Spleen (tissue), 11 donors: ENCODE measurements around the gene SAT1. TPM values are rescaled to one million over a fixed set of nuclear protein-coding genes. Genes with fewer than 3 reads are reported as not detected.

Experiments
- DNase-seq: peaks from one replicate; pipeline ENCODE4 v3.0.0-alpha.2; 2020
- H3K27ac ChIP-seq, 8 donors: fragments of 200-600 bp; sonication (generic) in 7 of 8; 1 replicate in 4 of 8; 2 replicates in 4 of 8; pipeline versions ENCODE4 v1.5.0 to v1.8.0; 2016 to 2021; ENCODE audit warnings: inconsistent platforms in 4 of 8, mild to moderate bottlenecking in 4 of 8, moderate library complexity in 1 of 8
- H3K27me3 ChIP-seq, 7 donors: fragments of 200-600 bp; sonication (generic) in 6 of 7; replicated peaks in 1 of 7; 1 replicate in 4 of 7; 2 replicates in 3 of 7; pipeline versions ENCODE4 v1.5.0 to v1.8.0; 2016 to 2021; ENCODE audit warnings: inconsistent platforms in 3 of 7, mild to moderate bottlenecking in 1 of 7
- H3K36me3 ChIP-seq, 6 donors: fragments of 200-600 bp; sonication (generic) in 5 of 6; 1 replicate in 4 of 6; 2 replicates in 2 of 6; pipeline versions ENCODE4 v1.5.0 to v1.8.0; 2016 to 2021; ENCODE audit warnings: inconsistent platforms in 2 of 6
- H3K4me1 ChIP-seq, 6 donors: fragments of 200-600 bp; sonication (generic) in 5 of 6; 1 replicate in 3 of 6; 2 replicates in 3 of 6; pipeline versions ENCODE4 v1.5.0 to v1.8.0; 2016 to 2021; ENCODE audit warnings: inconsistent platforms in 3 of 6
- H3K4me3 ChIP-seq, 8 donors: fragments of 200-600 bp; sonication (generic) in 7 of 8; 1 replicate in 4 of 8; 2 replicates in 4 of 8; pipeline versions ENCODE4 v1.5.0 to v1.8.0; 2016 to 2021; ENCODE audit warnings: inconsistent platforms in 4 of 8, mild to moderate bottlenecking in 4 of 8, moderate library complexity in 2 of 8
- H3K9me3 ChIP-seq, 8 donors: fragments of 200-600 bp; sonication (generic) in 7 of 8; 1 replicate in 4 of 8; 2 replicates in 4 of 8; pipeline versions ENCODE4 v1.5.0 to v1.8.0; 2016 to 2021; ENCODE audit warnings: inconsistent platforms in 4 of 8
- POLR2A ChIP-seq, 3 donors: fragments of 450-650 bp; IDR thresholded peaks; one replicate each; pipeline ENCODE4 v1.5.1; 2017; ENCODE audit warnings: antibody characterized with exemption in 3 of 3, mild to moderate bottlenecking in 1 of 3
- POLR2AphosphoS5 ChIP-seq, 3 donors: sonication (generic); formaldehyde crosslinking; IDR thresholded peaks; one replicate each; pipeline ENCODE4 v1.5.1; 2017; ENCODE audit warnings: antibody characterized with exemption in 3 of 3
- WGBS, 5 donors: extraction: QIAGEN DNeasy Blood & Tissue Kit in 3 of 5; methylation state at CpG; one replicate each; pipeline versions ENCODE4 v1.1.5 to v1.1.7; 2013 to 2018; 5-methylcytosine and 5-hydroxymethylcytosine counted together
- intact Hi-C: fragments of 100-400 bp; cut with DNase I; formaldehyde crosslinking; loops from one replicate; pipeline ENCODE4 v1.15.0; 2023; ENCODE audit warnings: low total_unique reads
- polyA plus RNA-seq, 3 donors: library from polyadenylated mRNA; stranded (reverse); fragments of 200-250 nt; gene quantifications; one replicate each; pipeline ENCODE4 v1.2.1, GENCODE V29; 2013
- total RNA-seq, 7 donors: library from RNA; depleted of rRNA in 3 of 7; stranded (reverse); fragments of >200 nt in 3 of 7; fragmentation: NEBNext Ultra II Directional in 4 of 7; extraction: Animal tissue kit (Norgen Biotek cat#: 25700) in 4 of 7; gene quantifications; one replicate each; pipeline versions ENCODE4 v1.1.0 to v1.2.1, GENCODE V29; 2016 to 2021
- TF ChIP-seq, protein P1 (sequence below), 11 experiments: fragments of 200-600 bp in 7 of 11; fragments of 450-650 bp in 4 of 11; sonication (generic) in 4 of 11; IDR thresholded peaks in 8 of 11; conservative IDR thresholded peaks in 3 of 11; 1 replicate in 7 of 11; 2 replicates in 4 of 11; pipeline versions ENCODE4 v1.4.0 to v1.8.0; 2016 to 2021; ENCODE audit warnings: antibody characterized with exemption in 11 of 11, inconsistent platforms in 4 of 11, mild to moderate bottlenecking in 1 of 11
- donor health status: healthy with polysubstance abuse.
- donor health status: DM: no; HTN: no; CAD: no; lungs with moderate emphysema.
- donor health status: DM: no; HTN: no; CAD: no.
- donor health status: Bipolar disorder and iron deficiency.
- donor health status: healthy.
- donor health status: DM: no; HTN: no; CAD: no.
- donor health status: DM: yes; HTN: yes; CAD: no.

Gene SAT1
- total and polyA plus RNA-seq, 10 donors = 714 to 2,832 (median 981) TPM

DNA sequence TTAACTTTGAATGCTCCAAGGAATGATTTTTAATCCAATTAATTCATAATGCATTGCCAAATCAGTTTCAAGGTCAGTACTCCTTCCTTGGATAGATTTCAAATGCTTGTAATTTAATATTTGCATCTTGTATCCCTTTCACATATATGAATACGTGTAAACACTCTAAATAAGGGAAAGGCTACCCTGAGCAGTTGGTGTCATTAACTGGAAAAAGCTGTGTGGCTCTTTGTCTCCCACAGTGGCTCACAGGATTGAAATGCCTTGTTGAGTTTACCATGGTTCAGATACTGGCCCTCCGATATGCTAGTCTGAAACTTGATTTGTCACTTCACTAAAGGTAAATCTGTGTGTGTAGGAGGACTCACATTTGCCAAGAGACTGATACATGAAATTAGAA, 23.2 kb upstream of the SAT1 start:
- DNase-seq = no peak
- H3K4me1 ChIP-seq = peaks cover 0 to 9% (median 2%) of the 10 kb centered on the region in 6 donors
- no peak overlapping the region for H3K4me3 ChIP-seq
- H3K27me3 ChIP-seq = no peaks in the 10 kb centered on the region
- TF ChIP-seq, protein P1, sequence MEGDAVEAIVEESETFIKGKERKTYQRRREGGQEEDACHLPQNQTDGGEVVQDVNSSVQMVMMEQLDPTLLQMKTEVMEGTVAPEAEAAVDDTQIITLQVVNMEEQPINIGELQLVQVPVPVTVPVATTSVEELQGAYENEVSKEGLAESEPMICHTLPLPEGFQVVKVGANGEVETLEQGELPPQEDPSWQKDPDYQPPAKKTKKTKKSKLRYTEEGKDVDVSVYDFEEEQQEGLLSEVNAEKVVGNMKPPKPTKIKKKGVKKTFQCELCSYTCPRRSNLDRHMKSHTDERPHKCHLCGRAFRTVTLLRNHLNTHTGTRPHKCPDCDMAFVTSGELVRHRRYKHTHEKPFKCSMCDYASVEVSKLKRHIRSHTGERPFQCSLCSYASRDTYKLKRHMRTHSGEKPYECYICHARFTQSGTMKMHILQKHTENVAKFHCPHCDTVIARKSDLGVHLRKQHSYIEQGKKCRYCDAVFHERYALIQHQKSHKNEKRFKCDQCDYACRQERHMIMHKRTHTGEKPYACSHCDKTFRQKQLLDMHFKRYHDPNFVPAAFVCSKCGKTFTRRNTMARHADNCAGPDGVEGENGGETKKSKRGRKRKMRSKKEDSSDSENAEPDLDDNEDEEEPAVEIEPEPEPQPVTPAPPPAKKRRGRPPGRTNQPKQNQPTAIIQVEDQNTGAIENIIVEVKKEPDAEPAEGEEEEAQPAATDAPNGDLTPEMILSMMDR (IDR thresholded peaks at IDR 0.05 in 8 of 11, conservative IDR thresholded peaks at IDR 0.05 in 3 of 11) = no peak
- TF ChIP-seq POLR2AphosphoS5 (IDR thresholded peaks at IDR 0.05) = no peak
- TF ChIP-seq POLR2A (IDR thresholded peaks at IDR 0.05) = no peak
- H3K36me3 ChIP-seq = no peaks in the 10 kb centered on the region
- peaks cover 0 to 7% (median 0%) of the 10 kb centered on the region in 8 donors for H3K9me3 ChIP-seq
- intact Hi-C loops = no loop called here
- 75 to 95% (median 87%) methylated on average over 2 of the region's 2 CpGs for WGBS, 5 donors
- no peak overlapping the region for H3K27ac ChIP-seq

DNA sequence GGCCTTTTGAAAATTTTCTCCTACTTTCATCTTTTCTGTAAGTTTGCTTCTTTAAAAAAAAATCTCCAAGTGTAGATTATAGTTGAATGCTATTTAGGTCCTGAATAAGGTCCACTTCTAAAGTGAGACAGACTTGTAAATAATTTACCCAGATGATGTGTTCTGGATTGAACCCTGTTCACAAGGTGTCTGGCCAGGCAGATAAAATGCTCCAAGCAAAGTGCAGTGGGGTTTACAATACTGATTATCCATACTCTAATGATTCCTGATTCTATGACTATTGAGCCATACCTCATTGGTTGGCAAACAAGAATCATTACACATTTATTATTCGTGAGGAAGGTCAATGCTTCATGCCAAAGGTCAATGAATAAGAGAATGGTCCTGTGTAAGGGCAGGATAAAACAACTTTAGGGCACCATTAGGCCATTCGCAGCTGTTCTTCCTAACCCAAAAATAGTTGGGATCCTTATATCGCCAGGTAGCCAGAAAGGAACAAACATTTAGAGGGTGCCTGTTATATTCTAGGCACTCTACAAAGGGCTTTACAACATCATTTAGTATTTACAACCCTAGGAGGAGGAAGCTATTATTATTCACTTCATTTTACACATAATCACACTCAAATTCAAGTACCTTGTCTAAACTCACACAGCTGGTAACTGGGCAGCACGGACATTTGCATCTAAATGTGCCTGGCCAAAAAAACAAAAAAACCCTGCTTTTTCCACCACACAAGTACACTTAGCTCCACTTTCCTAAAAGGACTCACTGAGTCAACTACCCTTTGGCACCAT, 18.6 kb upstream of the SAT1 start:
- DNase-seq = no peak
- Histone ChIP-seq H3K27me3 (no peaks in the 10 kb centered on the region), H3K36me3 (no peaks in the 10 kb centered on the region), H3K4me3 (no peak overlapping the region), H3K4me1 (no peaks in the 10 kb centered on the region), H3K27ac (no peak overlapping the region), H3K9me3 (peaks cover 0 to 7% (median 0%) of the 10 kb centered on the region in 8 donors)
- WGBS, 5 donors = 63 to 85% (median 82%) methylated on average over 4 of the region's 4 CpGs
- TF ChIP-seq POLR2AphosphoS5 (IDR thresholded peaks at IDR 0.05) (no peak), POLR2A (IDR thresholded peaks at IDR 0.05) (no peak)
- TF ChIP-seq, protein P1 (IDR thresholded peaks at IDR 0.05 in 8 of 11, conservative IDR thresholded peaks at IDR 0.05 in 3 of 11) = no peak
- intact Hi-C loops = no loop called here

DNA sequence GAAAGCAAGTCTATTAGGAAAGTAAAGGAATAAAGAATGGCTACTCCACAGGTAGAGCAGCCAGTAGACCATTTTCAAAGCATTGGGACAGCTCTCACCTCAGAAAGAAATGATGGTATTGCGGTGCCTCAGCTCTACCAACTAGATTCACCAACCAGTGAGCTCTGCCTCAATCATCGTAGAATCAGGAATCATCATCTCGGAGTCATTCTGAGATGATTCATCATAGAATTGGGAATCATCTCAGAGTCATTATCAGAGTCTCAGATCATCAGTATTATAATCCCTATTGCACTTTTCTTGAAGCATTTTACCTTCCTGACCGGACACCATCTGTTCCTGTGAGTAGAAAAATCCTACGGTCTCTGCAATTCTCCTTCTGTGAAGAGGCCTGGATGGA, 17.5 kb upstream of the SAT1 start:
- Histone ChIP-seq H3K27ac (no peak overlapping the region), H3K36me3 (no peaks in the 10 kb centered on the region), H3K27me3 (no peaks in the 10 kb centered on the region), H3K4me3 (no peak overlapping the region), H3K9me3 (peaks cover 0 to 7% (median 0%) of the 10 kb centered on the region in 8 donors), H3K4me1 (no peaks in the 10 kb centered on the region)
- intact Hi-C loops = no loop called here
- WGBS, 5 donors = 75 to 100% (median 84%) methylated on average over 4 to 5 of the region's 5 CpGs
- TF ChIP-seq, protein P1 (IDR thresholded peaks at IDR 0.05 in 8 of 11, conservative IDR thresholded peaks at IDR 0.05 in 3 of 11) = no peak
- TF ChIP-seq POLR2A (IDR thresholded peaks at IDR 0.05) = no peak
- TF ChIP-seq POLR2AphosphoS5 (IDR thresholded peaks at IDR 0.05) = no peak
- DNase-seq = no peak

DNA sequence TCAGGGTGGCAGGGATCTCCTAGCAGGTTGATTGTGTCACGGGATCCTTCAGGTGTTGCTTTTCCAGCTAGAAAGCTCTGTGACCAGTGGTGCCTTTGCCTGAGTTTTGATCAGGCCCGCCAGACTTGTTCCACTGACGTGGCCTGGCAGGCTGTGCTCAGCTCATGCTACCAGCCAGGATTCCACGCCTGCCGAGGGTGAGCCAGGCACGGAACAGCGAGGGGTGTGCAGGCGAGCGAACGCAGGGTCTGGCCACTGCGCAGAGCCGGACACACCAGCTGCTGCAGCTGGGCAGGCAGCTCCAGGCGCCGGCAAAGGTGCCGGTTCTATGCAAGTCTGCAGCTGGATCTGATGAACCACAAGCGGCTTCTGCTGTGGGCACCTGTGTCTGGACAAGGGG, 17.1 kb upstream of the SAT1 start:
- intact Hi-C loops = no loop called here
- no peaks in the 10 kb centered on the region for H3K27me3 ChIP-seq
- no peaks in the 10 kb centered on the region for H3K36me3 ChIP-seq
- TF ChIP-seq POLR2A (IDR thresholded peaks at IDR 0.05) = no peak
- TF ChIP-seq, protein P1 (IDR thresholded peaks at IDR 0.05 in 8 of 11, conservative IDR thresholded peaks at IDR 0.05 in 3 of 11) = no peak
- TF ChIP-seq POLR2AphosphoS5 (IDR thresholded peaks at IDR 0.05) = no peak
- peaks cover 0 to 7% (median 0%) of the 10 kb centered on the region in 8 donors for H3K9me3 ChIP-seq
- no peak overlapping the region for H3K4me3 ChIP-seq
- WGBS, 5 donors = 89 to 98% (median 97%) methylated on average over 11 to 16 of the region's 16 CpGs
- no peak for DNase-seq
- peak overlapping the region in 2 of 8 donors; percentile 82 to 91 for H3K27ac ChIP-seq
- H3K4me1 ChIP-seq = no peaks in the 10 kb centered on the region
